ENCODE measurements around the gene PPIF.
A peak's percentile ranks its signal among the peaks of the same experiment; 100 is the strongest.

Gene PPIF

DNA sequence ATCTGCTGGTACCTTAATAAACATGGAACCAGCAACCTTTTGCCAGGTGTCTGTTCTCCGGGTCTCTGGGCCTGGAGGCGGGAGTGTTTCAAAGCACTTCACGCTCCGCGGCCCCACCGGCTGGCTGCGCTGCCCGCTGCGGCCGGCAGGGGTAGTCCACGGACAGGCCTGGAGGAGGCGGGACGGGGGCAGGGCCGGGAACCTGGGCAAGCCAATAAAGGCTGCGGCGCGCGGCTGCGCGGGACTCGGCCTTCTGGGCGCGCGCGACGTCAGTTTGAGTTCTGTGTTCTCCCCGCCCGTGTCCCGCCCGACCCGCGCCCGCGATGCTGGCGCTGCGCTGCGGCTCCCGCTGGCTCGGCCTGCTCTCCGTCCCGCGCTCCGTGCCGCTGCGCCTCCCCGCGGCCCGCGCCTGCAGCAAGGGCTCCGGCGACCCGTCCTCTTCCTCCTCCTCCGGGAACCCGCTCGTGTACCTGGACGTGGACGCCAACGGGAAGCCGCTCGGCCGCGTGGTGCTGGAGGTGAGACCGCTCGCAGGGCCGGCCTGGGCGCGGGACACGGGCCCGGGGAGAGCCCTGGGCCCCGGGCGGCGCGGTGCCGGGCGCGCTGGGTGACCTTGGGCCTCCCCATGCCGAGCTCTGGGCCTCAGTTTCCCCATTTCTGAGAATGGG lies at the start of gene PPIF:
Gene PPIF, plus strand, starts transcription at position 244 of the 668 bp plus-strand sequence. Its CDS starts 80 bp downstream, at position 324.
- DNase-seq, result peak; percentile 86

DNA sequence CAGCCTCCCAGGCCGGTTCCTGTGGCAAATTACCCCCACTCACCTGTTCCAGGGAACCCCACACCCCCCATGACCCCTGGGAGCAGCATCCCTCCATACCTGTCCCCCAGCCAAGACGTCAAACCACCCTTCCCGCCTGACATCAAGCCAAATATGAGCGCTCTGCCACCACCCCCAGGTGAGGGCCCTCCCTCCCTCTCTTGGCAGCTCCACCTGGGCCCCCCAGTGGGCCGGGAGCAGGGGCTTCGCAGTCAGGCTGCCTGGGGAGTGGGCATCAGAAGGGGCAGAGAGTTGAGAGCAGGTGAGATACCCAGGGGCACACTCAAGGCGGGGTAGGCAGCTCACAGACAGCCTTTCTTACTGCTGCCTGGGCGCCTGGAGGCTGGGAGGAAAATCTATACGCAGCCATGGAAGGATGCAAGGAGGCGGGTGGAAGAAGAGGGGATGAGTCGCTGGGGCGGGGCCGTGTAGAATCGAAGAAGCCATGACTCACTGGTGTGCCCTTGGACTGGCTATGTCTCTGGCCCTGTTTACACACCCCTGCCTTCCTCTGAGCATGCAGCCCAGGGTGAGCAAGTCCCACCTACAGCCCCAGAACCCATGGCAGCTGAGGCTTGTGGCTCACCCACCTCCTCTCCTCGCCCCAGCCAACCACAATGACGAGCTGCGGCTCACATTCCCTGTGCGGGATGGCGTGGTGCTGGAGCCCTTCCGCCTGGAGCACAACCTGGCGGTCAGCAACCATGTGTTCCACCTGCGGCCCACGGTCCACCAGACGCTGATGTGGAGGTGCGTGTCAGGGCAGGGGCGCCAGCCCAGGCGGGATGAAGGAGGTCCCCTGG lies 48.6 kb upstream of the PPIF start:
- DNase-seq, result peak; percentile 60

DNA sequence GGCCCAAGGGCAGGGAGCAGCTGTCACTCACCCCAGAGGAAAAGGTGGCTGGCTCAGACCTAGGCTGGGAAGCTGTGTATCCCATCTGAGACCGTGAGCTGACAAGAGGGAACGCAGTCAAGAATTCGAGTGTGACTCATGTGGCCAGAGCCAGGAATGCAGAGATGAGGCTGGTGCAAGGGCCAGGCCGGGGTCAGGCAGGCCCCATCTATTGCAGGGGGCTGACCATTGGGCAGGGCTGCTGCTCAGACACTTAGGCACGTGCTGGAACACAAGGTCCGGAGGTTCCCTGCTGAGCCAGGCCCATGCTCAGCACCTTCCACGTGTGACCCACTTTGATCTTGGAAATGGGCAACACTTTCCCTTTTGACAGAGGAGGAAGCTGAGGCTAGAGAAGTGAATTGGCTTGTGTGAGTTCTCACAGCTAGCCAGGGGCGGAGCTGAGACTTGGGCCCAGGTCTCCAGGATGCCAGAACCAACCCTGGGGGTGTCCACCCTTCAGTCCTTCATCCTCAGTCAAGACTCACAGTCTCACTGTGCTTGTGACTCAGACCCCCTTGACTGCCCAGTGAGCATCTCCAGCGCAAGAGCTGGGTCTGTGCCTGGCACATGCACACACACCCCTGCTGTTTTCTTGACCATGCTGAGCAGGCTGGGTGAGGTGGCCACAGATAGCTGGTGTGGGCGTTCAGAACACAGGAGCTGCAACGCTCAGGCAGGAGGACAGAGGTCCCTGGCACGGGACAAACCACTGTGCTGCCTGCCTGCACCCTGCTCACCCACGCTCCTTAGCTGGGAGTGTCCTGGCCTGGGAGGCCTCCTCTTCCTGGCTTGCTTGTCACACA lies 47.6 kb upstream of the PPIF start:
- no peak for DNase-seq

DNA sequence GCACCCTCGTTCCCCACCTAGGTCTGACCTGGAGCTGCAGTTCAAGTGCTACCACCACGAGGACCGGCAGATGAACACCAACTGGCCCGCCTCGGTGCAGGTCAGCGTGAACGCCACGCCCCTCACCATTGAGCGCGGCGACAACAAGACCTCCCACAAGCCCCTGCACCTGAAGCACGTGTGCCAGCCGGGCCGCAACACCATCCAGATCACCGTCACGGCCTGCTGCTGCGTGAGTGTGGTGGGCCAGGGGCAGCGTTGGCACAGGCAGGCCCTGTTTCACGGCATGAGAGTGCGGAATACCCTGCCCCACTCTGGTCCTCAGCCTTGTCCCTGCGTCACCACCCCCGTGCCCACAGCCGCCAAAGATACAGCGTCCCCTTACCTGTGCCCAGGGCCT lies 46.6 kb upstream of the PPIF start:
- no peak for DNase-seq

DNA sequence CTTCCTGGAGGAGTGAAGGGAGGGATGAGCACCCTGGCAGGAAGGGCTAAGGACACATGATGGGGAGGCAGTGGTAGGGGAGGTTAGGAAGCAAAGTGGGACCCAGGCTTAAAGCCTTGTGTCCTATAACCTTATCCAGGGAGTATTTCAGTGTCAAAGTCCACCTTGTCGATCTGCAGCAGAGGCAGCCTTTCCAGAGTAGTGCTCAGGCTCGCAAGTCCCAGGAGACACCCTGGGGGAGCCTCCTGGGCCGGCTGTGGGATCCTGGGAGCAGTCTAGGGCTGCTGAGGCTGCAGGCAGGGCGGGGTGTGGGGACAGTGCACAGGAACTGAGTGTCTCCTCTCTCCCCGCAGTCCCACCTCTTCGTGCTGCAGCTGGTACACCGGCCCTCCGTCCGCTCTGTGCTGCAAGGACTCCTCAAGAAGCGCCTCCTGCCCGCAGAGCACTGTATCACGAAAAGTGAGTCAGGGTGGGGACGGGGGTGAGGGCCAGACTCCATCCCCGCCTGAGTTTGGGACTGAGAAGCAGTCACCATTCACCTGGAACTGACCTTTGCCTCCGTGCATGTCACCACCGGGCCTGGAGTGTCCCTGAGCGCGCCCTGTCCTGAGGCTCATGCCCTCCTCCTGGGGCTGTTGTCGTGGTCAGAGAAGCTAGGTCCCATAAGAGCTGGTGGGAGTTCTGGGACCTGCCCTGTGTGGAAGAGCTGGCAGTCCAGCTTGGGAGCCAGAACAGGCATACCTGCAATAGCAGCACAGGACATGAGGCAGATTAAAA lies 45.3 kb upstream of the PPIF start:
- DNase-seq, result no peak

DNA sequence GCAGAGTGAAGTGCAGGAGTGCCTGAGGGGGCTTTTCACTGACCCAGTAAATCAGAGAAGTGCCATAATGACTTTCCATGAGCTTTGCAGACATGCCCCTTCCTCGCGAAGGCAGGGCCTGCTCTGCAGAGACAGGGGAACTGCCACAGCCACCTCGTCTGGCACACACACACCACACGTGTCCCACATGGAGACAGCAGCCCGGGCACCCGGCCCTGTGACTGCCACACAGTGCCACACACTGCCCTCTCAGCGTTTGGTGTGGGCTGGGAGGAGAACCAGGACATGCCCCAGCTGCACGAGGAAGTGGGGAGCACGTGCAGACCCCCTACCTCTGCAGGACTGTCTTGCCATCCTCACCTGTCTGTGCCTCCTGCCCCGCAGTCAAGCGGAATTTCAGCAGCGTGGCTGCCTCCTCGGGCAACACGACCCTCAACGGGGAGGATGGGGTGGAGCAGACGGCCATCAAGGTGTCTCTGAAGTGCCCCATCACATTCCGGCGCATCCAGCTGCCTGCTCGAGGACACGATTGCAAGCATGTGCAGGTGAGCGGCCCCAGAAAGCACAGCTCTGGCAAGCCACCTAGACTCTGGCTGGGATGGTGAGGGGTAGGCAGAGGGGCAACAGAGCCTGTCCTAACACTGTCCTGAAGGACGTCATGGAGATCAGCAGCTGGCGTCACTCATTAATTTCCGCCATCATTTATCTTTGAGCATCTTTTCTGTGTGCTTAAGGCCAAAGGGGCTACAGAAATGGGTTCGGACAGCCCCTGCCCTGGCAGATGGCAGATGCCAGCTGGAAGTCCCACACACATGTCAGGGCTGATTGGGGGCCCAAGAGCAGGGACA lies 43.4 kb upstream of the PPIF start:
- DNase-seq, result no peak

DNA sequence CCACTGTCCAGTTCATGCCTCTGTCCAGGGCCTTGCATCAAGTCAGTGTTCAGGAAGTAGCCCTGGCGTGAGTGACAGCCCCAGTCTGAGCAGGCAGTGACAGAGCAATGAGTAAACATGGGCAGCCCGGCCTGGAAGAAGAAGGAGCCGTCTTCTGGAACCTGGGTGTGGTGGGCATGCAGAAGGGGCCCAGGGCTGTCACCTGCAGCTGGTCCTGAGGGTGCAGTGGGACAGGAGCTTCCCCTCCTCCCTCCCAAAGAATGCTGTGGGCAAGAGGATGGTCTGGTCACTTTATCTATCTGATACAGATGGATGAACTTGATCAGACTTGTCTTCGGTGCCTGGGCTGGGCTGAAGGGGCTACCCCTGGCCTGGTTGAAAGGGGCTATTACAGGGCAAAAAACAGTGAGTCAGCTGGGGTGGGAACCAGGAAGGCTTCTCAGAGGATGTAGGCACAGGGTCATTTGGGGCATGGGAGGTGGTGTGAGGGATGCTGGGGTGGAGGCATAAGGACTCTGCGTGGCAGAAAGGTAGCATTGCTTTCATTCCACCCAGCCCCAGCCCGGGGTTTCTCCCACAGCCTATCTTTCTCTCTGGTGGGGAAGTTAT lies 42.7 kb upstream of the PPIF start:
- no peak for DNase-seq

DNA sequence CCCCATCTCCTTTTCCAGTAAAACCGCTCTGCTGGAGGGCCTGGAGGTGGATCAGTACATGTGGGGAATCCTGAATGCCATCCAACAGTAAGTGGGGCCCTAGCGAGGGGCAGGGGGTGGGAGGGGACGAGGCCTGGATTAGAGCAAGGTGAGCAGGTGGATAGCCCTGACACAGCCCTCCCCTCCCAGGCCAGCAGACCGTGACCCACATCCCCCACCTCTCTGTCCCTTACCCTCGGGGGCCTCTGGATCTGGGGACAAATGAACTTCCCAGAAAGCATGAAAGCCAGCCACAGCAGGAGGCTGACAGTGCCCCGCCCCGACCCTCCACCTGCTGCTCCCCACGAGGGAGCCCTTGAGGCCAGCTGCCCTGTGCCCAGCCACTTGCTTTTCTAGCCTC lies 41.8 kb upstream of the PPIF start:
- no peak for DNase-seq

DNA sequence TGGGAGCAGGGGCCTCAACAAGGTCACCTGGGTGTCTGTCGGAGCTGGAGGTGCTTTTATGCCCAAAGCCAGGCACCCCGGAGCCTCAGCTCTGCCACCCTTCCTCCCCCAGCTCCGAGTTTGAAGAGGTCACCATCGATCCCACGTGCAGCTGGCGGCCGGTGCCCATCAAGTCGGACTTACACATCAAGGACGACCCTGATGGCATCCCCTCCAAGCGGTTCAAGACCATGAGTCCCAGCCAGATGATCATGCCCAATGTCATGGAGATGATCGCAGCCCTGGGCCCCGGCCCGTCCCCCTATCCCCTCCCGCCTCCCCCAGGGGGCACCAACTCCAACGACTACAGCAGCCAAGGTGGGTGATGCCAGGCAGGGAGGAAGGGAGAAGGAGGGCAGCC lies 41.3 kb upstream of the PPIF start:
- no peak for DNase-seq

DNA sequence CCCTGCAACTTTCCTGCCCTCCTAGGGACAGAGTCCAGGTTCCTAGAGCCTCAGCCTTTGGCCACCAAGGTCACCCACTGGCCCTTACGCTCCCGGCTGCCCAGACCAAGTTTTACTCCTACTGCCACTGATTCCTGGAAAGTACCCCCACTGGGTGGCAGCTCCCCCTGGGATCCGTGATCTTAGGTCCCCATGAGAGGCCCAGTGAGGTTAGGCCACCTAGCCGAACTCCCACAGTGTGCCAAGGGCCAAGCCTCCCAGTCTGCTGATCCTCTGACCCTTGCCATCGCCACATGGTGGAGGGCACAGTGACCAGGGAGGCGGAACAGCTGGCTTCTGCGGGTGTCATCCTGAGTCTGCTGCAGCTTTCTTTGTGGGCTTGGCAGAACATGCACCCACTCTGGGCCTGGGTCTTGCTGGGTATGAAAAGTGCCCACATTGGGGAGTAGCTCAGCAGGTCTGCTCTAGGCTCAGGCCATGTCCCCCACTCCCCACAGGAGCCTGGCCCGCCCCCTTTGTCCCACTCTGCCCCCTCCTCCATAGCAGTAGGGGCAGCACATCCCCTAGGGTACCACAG lies 40.5 kb upstream of the PPIF start:
- no peak for DNase-seq

DNA sequence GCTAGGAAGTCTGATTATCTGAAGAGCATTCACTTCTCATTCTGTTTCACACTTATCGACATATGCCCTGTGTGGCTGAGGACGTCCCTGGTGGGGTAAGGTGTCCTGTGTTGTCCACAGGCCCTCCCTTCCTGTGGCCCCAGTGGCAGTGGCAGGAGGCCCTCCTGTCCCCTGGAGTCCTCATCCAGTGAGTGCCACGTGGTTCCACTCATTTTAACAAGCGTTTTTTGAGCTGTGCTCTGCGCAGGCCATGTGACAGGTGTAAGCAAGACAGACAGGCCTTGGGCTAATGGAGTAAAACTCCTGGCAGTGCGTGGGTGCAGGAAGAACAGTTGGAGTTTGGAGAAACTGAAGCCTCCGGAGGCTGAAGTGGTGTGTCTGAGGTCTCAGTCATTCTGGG lies 39.3 kb upstream of the PPIF start:
- no peak for DNase-seq

DNA sequence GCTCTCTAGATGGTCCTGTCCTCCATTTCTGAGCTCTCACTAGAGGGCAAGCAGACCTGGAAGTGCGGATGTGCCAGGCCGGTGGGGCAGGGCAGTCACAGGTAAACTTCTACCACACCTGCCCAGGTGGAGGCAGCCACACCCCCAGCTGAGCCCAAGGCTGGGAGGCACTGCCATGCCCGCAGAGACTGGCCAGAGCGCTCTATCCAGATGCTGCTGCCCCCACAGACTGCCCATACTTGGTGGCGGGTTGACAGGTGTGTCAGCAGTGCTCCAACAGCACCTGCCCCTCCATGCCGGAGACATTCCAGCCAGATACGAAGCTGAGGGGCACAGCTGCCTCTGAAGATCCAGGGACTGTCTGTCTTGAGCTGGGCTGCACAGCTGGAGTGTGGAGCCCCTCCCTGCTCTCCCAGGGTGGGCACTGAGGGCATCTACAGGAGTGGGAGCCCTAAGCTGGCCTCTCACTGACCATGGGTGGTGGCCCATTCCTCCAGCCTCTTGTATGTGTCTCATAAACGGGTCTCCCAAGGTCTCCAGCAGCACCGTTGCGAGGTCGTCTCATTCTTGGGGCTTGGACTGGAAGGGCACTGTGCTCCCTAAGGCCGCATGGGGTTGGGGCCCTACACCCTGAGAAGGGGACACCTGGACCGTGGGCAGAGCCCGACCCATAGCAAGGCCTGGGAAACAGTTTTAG lies 38.2 kb upstream of the PPIF start:
- no peak for DNase-seq

DNA sequence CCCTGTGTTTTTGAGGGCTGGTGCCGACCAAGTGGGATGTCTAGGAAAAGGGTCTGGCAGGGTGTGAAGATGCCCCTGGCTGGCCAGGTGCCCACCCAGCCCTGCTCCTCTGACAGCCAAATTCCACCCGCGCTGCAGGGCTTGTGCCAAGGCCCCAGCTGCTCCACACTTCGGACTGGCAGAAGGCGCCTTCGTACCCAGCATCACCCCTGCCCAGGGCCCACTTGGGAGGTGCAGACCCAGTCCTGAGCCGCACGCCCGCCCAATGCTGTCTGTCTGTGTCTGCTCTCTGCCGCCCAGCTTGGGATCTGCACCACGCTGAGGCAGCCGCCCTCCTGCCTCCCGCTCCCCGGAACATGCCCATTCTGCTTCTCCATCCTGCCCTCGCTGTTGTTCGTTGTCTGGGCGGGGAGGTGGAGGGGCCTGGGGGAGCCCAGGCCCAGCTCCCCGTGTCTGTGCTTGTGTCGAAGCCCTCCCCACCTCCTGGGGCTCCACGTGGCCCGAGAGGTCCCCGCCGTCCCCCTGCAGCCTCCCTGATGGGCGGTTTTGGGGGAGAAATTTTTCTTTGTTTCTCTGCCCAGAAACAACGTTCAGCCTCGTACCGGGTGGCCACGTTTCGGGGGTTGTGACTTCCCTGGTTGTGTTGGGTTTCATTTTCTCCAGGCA lies 36.9 kb upstream of the PPIF start:
- DNase-seq, result no peak

DNA sequence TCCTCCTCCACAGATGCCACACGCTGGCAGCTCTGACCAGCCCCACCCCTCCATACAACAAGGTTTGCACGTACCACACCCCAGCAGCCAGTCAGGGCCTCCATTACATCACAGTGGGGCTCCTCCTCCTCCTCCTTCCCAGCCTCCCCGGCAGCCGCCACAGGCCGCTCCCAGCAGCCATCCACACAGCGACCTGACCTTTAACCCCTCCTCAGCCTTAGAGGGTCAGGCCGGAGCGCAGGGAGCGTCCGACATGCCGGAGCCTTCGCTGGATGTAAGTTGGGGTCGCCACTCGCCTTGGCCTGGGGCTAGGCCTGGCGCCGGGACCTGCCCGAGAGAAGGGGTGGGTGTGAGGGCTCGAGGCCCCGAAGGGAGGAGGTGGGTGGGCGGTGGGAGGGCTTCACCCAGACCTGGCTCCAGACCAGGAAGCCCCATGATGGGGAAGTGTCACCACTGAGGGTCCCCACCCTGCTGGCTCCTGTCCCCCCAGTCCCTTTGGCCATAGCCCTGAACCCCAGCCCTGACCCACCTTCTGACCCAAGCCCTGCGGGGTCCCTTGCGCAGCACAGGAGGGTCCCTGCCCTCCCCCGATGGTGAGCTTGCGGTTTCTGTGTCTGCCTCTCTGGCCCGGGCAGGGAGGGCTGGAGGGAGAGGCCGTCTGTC lies 36.2 kb upstream of the PPIF start:
- no peak for DNase-seq

DNA sequence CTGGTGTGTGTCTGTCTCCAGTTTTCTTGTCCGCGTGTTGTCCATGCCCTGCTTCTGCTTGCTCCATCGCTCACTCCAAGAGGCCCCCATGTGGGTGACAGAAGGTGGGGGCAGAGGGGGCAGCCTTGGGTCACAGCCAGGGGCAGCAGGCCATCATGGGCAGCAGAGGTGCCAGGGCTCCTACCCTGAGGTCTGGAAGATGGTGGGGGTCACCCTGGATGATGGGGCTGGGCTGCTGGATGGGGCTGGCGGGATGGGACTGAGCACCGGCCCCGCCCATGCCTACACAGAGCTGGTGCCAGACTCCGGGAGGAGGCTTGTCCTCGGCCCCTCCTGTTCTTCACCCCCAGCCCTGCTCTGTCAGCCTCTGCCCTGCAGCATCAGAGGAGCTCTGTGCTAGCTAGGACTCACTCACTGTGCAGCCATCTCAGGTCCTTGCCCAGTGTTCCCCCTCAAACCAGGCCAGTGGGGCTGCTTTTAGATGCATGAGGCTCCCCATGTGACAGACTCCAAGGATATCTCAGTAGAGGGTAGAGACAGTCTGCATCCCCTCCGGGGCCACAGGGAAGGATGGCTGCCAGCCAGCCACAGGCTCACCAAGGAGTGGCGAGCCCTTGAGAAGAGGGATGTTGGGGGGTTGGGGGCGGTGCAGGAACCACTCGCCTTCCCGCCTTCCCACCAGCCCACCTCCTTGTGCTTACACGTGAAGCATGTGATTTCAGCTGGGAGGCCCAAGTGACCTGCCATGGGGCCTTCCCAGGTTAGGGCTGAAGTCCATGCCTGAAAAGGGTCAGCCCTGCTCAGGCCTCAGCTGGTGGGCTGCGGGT lies 35.5 kb upstream of the PPIF start:
- no peak for DNase-seq

DNA sequence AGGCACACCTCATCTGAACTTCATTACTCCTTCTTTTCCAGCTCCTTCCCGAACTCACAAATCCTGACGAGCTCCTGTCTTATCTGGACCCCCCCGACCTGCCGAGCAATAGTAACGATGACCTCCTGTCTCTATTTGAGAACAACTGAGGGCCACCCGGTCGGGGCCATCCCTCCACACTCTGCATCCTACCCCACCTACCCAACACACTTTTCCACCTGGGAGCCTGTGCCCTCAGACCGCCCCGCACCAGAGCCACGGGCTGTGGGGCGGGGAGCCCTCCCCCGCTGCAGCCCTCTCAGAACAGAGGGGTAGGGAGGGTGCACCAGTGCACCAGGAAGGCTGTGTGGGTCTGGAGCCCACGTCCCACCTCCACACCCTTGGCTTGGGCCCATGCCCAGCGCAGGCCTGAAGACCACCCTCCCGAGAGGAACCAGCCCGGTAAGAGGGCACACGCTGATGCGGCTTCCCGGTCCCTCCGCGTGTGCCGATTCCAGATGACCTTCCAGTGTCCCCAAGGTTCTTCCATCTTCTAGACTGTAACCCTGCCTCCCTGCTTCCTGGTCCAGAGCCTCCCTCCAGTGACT lies 34.6 kb upstream of the PPIF start:
- DNase-seq, result no peak

DNA sequence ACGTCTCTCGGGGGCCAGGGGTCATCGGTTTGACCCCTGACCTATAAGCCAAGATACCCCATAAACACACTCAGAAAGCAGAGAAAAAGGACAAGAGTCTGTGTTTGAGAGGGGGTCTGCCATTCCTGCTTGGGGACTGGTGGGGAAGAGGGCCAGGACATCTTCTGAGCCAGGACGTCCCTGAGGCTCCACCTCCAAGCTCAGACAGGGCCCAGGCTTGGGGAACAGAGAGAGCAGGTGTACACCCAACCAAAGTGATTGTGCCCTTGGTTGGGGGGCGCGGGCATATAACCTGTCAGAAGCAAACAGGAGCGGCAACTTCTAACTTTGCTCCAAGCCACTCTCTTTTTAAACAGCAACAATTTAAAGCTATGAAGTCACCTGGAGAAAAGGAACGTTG lies 33.9 kb upstream of the PPIF start:
- no peak for DNase-seq

DNA sequence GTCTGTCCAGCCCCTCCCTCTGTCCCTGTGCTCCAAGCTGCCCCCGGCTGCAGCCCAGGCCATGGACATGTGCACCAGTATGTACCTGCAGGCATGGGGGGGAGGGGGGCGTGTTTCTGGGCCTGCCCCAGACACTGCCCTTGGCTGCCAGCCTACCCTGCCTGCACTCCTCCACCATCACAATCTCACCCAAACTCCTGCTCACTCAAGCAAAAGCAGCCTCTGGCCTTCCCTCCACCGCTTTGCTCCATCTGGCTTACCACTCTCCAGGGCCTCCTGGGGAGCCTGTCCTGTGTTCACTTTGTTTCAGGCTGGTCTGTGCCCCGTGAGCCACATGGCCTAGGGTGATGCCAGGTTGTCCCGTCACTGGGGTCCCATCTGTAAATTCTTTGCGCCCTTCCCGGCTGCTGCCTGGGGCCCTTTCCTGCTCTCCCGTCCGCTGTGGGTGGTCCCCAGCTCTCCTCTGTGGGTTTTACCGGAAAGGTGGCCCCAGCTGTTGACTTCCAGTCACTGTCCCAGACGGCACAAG lies 33.3 kb upstream of the PPIF start:
- no peak for DNase-seq
